NCI-H526 (cell line): ENCODE measurements around the gene CD247.

Source experiments
- DNase-seq, 2 experiments: peaks; one replicate each; lab custom pipeline; 2025; lab: John Stamatoyannopoulos, UW

CD247 gene

DNA sequence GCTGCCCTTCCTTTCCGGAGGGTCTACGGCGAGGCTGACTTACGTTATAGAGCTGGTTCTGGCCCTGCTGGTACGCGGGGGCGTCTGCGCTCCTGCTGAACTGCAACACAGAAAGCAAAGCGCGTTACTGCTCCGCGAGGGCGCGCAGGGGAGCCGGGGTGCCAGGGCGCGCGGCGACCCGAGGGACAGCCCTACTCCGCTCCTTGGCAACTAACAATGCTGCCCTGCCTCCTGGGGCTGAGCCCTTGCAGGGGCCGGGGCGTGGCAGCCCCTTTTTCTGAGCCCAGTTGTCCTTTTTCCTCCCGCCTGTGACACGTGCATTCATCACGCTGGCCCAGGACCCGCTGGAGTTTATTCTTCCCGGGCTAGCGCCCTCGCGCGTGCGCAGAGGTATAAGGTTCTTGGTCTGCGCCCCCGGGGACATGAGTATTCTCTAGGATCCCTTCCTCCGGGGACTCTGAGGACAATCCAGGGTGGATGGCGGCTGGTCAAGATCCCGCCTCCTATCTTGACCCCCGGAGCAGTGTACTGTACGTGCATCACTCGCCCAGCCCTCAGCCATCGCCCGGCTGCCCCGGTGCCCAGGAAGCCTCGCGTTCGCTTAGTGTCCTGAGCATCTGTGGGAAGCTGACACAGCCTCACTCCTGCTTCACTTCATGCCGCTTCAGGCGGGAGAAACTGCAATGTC is 78.9 kb downstream of the CD247 start:
- DNase-seq = peak; percentile 71 to 87

DNA sequence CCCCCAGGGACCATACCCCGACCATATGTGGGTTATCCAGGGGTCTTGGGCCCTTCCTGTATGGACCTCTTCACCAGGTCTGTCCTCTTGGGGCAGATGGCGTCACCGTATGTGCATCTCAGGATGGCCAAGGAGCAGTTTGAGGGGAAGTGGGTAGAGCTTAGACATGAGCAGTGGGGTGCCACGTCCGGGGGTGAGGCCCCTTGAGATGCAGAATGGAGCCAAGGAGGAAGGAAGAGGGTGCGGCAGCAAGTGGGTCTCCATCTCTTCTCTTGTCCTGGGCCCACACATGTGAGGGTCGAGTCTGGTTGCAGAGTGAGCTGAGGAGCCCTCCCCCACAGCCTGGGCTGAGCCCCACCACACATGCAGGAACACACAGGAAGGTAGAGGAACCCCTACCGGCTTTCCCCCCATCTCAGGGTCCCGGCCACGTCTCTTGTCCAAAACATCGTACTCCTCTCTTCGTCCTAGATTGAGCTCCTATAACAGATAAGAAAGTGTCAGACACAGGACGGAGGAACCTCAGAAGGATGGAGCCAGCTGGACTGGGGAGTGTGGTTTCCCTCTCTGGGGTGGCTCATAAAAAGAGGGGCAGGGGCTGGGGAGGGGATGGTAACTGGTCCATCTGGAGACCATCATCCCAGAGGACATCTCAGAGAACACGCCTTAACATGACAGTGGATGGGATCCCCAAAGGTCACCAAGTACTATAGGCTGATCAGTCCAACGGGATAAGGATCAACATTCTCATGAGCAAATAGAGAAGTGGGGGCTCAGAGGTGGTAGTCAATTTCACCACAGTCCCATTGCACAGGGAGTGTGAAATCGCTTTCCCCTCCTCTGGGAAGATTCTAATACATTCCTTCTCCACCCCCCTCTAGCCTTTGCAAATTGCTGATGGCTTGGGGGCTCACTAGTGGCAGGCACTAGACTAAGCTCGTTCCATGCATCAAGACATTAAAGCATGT is 79.9 kb downstream of the CD247 start:
- DNase-seq = no peak

DNA sequence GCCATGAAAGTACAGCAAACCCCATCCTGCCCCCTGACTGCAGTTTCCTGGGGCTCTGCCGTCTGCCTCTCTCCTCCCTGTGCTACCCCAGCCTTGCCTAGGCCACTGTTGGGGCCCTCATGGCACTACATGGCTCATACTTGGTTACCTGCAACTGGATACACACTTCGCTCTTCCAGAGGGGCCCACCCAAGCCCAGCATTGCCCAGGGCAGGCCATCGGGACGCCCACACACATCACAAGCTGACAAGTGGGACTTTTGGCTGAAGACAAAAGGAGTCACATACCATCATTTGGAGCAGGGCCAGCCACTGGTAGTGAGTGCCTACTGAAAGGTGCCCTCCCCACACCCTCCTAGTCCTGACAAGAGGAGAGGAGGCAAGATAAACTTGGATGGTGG is 82.8 kb downstream of the CD247 start:
- no peak for DNase-seq

DNA sequence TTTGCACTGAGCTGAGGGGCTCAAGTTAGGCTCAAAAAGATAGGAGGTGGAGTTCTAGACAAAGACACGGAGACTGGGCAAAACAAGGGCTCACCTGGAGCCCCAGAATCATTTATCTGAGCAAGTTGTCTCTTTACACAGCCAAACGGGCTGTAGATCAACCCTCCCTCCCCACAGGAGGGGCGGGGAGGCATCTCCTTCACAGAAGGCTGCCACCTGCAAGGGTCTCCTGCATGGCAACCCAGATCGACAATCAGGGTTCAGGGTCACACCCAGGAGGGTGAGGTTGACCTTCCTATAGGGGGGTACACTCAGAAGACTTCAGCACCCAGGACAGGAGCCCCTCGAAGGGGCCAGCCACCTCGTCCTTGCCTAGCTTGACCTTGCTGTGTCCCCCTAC is 84.0 kb downstream of the CD247 start:
- no peak for DNase-seq

DNA sequence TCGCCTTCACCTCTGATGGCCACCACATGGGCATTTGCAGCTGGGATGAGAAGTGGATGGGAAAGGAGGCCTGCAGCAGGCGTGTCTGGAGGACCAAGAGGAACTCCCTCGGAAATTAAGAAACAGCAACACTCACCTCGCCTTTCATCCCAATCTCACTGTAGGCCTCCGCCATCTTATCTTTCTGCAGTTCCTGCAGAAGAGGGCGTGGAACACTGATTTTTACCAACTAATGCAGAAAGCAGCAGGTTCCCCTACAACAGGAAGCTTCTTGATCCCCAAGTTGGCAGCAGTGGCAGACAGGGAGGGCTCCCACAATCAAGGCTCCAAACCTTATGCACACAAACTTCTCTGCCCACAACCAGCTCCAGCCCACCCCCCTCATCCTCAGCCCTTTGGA is 84.4 kb downstream of the CD247 start:
- no peak for DNase-seq

DNA sequence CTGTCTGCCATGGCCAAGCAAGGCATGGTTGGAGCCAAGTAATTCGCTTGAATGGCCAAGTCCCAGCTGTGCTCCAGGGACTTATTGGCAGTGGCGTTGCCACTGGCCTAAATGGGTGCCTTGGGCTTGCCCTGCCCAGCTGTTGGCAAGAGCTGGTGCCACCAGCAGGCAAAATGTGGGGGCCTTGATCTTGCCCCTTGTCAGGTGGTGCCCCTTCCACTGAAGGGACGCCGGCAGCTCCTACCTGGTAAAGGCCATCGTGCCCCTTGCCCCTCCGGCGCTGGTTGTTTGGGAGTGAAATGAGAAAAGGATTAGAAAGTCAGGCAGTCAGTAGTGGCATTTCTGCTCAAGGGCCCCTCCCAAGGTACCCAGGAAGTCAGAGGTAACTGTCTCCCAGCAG is 85.5 kb downstream of the CD247 start:
- DNase-seq = no peak

DNA sequence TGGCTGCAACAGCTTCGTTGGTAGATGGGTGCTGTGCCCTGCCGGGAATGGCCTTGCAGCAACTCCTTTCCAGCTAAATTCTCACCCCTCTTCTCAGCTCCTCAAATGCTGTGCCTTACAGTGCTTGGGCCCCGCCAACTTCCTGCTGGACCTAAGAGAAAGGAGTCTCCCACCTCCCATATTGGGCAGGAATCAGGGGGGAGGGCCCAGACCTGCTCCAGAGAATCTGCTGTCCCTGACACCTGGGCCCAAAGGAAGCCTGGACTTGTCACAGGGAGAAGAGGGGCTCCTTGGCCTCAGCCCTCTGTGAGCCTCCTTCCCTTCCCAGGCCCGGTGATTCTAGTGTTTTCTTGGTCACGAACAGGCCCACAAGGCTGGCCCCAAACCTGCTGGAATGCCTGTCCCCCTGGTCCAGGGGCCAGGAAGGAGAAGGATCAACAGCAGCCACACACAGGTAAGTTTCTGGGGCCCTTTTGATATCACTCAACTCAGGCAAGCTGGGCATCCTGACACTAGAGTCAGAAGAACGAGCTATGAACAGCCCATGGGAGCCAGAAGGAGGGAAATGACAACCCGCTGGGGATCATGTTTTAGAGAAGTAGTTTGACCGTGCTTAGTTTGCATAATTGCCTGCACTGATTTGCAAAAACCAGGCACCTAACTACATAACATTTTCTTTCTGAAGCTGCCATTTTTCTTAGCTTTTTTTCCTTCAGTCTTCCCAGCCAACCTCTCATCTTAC is 86.2 kb downstream of the CD247 start:
- DNase-seq = peak in 1 of 2 experiments; percentile 54

DNA sequence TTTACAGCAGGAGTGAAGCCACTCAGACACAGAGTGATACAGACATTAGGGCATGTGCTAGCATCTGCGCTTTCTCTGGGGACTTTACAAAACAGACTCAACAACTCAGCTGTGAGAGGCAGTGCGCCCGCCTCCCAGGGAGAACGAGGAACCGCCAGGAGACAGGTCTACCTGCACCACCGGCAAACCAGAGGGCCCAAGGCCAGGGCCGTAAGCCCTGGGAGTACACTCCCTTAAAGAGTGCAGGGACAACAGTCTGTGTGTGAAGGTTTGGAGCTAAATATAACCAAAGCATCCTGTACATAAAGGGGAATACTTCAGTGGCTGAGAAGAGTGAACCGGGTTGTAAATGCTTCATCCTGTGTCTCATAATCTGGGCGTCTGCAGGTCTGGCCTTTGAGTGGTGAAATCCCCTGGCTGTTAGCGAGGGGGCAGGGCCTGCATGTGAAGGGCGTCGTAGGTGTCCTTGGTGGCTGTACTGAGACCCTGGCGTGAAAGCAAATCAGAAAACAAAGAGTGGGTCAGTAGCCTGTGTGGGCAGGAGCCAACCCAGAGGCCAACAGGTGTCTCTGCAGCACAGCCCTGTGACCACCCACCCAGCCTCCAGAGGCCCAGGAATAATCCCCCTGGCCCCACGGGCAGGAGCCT is 86.9 kb downstream of the CD247 start:
- DNase-seq = peak; percentile 19 to 49

DNA sequence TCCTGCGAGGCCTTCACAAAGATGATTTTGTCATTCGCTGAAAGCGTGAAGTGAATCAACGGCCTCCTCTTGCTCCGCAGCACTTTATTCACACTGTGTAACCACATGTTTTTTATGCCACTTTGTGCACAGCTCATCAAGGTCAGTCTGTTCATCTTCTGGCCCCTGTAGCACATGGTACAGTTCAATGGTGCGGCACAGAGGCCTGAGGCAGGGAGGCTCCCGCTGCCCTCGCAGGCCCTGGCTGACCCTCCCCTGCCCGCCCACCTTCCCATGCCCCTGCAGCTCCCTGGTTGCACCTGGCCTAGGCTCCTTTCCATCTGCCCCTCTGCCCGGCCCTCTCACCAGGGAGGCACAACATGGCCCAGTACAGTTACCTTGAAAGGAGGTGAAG is 87.5 kb downstream of the CD247 start:
- no peak for DNase-seq

DNA sequence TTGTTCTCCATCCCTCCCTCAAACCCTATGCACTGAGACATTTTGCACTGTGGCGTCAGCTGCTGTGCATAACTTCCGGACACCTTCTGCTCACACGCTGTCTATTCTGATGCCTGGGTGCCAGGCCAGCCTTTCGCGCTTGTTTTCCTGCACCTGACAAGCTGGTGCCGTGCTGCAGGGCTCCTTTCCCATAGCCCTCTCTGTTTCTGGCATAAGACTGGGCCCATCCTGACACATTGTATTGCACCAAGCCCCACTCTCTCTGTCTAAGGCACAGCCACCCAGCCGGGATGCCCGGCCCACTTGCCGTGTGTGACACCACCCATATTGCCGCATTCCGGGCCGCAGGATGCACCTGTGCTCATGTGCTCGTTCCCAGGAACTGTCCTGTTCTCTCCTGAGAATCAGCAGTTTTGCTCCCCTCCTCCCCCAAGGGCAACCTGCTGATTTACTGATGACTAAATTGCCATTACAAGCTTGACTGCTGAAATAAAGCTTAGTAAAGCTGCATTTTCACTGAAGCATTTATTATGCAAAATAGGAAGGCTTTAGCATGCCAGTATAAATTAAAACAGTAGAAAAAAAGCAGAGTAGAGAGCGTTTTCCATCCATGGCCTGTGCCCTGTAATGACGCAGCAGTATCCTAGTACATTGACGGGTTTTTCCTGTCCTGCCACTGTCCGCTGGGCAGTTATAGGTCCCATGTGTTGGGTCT is 88.0 kb downstream of the CD247 start:
- peak; percentile 90 to 92 for DNase-seq

DNA sequence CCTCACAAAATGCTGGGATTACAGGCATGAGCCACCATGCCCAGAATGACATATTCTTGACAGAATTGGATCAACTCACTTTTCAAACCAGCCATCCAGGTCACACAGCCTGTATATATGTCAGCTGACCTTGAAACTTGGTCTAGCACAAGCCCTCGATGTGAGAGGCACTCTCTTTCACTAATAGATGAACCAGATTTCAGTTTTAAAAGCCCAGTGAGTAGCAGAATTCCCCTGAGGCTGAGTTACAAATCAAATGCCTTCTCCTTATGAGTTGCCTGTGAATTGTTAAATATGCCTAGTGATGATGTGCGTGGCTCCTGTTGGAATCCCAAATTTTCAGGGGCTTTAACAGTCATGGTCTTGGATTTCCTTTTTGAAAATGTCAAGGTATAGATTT is 88.7 kb downstream of the CD247 start:
- DNase-seq = no peak

DNA sequence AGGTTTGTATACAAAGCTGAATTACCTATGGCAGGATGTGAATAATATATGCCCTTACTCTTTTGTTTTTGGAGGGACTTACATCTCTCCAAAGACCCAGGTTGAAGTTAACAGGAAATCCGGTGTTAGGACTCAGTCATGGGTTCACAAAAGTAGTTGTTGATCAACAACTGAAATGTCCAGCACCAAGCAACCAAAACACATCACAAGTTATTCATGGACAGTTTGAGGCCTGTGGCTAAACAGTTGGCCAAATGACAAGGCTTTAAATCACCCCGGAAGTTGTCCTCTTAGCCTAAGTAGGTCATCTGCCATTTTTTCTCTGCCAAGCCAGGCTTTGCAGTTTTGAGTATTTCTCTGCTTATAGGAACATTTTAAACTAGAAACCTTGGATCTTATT is 89.9 kb downstream of the CD247 start:
- DNase-seq = no peak

DNA sequence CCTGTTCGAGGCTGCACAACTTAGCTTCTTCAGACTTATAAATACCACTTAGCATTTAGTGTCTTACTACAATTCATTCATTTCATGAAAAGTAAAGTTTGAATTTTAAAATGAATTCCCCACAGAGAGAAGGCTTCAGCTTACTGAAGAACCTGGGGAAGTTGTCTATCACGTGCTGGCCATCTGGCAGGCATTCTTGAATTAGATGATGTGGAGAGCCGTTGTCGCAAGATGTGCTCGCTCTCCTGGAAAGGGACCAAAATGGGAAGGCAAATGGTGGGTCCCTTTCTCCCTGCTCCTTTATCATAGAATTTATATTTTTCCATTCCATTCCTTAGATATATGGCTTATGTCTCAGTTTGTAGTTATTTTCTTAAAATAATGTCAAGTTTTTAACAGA is 90.5 kb downstream of the CD247 start:
- no peak for DNase-seq

DNA sequence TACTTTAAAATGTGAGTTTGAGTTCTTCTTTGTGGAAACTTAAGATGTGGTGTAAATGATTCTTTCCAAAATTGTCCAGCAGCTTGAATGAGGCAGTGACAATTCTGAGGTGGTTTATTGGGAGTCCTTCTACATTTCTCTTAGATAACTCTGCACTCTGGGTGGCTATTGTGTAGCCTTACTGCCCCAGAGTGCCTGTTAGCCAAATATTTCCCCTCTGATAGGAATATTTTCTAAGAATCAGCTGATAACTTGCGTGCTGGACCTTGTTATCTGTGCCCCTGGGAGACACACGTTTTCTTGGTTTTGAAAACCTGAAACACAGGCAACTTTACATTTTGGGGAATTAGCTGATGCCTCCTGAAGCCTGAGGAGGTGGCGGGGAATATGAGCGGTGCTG is 91.6 kb downstream of the CD247 start:
- DNase-seq = no peak

DNA sequence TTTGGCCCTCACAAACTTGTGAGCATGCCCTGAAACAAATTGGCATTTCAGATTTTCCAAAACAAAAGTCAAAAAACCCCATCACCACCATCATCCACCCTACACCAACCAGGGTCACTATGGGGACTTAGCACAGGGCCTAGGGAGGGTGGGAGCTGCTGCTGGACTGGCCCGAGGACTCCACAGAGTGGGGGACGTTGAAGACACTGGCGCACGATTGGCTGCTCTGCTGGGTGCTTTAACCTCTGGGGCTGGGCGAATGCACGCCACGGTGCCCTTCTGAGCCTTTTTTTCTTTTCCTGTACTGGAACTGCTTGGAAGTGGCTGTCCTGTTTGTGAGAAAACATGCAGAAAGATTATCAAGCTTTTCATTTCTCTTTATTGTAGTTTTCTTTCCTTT is 92.8 kb downstream of the CD247 start:
- no peak for DNase-seq

DNA sequence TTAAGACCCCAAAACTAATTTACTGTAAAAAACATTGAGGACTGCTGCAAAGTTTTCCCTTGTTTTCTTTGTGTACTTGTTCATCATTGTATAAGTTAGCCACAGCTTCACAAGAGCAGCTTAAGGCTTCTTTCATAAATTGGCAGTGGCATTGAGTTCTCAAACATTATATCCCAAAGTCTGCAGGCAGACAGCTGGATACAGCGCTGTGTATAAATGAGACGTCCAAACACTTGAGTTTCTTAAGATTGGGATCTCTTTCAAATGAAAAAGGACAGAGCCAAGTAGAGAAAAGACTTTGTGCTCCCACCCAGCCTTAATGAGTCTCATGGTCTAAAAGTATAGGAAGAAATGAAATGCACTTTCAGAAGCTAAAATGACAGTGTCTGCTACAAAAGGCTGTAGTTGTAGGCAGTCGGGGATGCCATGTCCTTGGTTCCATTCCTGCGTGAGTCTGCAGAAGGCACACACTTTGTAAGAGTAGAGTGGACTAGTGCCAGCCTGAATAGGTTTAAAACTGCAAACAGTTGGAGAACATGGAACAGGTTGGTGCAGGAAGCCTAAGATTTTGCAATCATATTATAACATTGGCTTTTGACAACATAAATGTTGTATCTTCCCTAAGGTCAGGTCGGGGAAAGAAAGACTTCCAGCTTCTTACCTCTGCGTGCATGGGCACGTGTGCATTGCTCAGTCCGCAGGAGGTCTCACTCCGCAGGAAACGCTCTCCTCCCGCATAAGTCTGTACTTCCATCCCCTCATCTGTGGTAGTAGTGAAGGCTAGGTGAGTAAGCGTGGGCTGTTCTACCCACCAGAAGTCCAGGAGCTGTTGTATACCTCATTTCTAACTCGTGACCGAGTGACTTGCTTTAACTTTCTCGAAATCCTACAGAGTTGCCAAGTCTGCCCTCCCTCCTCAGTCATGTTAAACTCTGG is 94.4 kb downstream of the CD247 start:
- no peak for DNase-seq

DNA sequence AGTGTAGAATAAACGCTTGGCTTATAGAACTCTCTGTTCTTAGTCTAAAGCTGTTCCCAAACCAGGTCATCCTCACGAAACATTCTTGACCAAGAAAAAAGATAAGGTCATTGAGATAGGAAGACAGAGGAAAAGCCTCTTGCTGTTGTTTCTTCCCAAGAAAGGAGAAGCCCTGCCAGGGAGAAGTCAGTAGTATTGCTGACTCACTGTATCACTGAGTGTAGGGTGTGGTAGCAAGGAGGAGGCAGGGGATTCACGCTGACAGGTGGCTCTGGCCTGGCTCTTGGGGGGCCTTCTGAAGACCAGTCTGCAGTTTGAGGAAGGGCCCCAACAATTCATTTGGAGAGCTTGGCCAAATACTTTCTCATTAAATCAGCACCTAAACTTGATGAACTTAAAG is 97.8 kb downstream of the CD247 start:
- no peak for DNase-seq

DNA sequence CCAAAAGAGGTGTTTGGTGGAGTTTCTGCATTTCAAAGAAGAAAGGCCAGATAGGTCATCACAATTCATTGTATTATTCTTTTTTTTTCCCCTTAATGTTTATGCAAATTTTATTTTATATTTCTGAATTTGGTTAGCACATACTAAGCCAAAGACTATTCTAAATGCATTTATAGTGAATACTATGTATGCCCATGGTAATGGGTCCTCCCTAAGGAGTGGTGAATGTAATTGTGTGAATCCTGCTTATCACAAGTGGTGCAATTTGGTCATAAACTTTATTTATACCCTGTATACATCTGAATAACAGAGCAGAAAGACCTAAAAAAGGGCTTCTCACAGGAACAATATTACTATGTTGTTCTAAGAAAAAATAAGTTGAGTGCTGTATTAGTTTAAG is 99.1 kb downstream of the CD247 start:
- DNase-seq = no peak

DNA sequence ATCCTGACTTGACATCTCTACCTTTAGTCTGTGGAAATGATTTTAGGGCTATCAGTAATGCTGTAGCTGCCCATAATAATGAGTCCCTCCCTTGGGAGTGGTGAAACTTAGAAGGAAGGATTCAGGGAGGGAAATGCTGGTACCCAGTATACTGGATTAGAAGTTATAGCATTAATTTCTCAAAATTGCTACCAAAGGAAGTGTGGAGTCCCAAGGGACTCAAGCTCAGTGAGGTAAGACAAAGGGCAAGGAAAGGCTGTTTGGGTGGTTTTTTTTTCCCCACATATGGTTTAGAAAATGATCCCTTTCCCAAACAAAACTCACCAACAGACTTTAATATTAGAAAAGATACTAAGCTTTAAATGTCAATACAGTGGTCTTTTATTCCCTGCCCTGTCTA is 99.9 kb downstream of the CD247 start:
- no peak for DNase-seq

DNA sequence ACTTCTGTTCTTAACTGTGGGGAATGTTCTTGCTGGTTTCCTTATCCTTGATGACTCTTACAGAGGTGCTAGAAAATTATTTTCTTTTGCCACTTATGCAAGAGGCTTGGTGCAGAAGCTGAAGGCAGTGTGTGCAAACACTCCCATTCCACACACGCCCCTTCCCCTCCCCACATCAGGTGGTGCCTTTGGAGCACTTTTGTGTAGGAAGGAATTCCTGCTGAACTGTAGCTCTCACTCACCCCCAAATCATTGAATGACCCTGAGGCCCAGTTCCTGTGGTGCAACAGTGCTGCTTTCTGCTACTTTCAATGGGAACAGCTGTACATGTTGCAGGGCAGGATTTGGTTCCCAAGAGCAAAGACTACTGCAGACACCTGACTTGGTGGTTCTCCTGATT is 101.8 kb downstream of the CD247 start:
- DNase-seq = no peak
